IPS-20b (cell line): ENCODE data around the gene GCM1.

Source experiments
- H3K27ac ChIP-seq: one replicate; pipeline ENCODE4 v1.5.1; 2013; ENCODE audit warnings: low read length
- H3K27me3 ChIP-seq: 2 replicates; pipeline ENCODE4 v1.6.1; 2013; ENCODE audit warnings: mild to moderate bottlenecking, low read length, inconsistent platforms; ENCODE audit not compliant: insufficient read depth
- H3K36me3 ChIP-seq: 2 replicates; pipeline ENCODE4 v1.6.1; 2013; ENCODE audit warnings: low read depth, mild to moderate bottlenecking, inconsistent platforms, low read length, moderate library complexity; ENCODE audit not compliant: insufficient read depth
- H3K4me1 ChIP-seq: 2 replicates; pipeline ENCODE4 v1.6.1; 2013; ENCODE audit warnings: mild to moderate bottlenecking, control low read depth, inconsistent platforms, low read length, moderate library complexity; ENCODE audit not compliant: insufficient read depth
- H3K4me3 ChIP-seq: 2 replicates; pipeline ENCODE4 v1.5.1; 2013; ENCODE audit warnings: mild to moderate bottlenecking, low read length, inconsistent platforms
- H3K9ac ChIP-seq: 2 replicates; pipeline ENCODE4 v1.6.1; 2013; ENCODE audit warnings: low read depth, mild to moderate bottlenecking, inconsistent platforms, low read length, moderate library complexity
- H3K9me3 ChIP-seq: 2 replicates; pipeline ENCODE4 v1.6.1; 2013; ENCODE audit warnings: mild to moderate bottlenecking, low read depth, low read length, inconsistent platforms; ENCODE audit not compliant: insufficient read depth

GCM1 gene

DNA sequence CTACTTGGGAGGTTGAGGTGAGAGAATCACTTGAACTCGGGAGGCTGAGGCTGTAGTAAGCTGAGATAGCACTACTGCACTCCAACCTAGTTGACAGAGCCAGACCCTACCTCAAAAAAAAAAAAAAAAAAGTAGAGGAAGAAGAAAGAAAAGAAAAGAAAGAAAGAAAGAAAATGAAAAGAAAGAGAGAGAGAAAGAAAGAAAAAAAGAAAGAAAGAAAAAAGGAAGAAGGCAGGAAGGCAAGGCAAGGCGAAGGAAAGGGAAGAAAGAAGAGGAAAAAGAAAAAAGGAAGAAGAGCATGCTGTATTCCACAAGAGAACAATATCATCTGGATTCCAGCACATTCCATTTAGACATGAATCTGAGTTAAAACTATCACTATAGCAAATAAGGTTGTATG, 3.8 kb downstream of the GCM1 start:
- Histone ChIP-seq H3K9me3 (no peaks in the 10 kb centered on the region), H3K36me3 (no peaks in the 10 kb centered on the region), H3K4me1 (0 out of 2 replicates have a peak, but pooled peaks cover 3% of the 10 kb centered on the region), H3K27me3 (no peaks in the 10 kb centered on the region), H3K9ac (no peak overlapping the region), H3K27ac (no peak overlapping the region), H3K4me3 (no peak overlapping the region)

DNA sequence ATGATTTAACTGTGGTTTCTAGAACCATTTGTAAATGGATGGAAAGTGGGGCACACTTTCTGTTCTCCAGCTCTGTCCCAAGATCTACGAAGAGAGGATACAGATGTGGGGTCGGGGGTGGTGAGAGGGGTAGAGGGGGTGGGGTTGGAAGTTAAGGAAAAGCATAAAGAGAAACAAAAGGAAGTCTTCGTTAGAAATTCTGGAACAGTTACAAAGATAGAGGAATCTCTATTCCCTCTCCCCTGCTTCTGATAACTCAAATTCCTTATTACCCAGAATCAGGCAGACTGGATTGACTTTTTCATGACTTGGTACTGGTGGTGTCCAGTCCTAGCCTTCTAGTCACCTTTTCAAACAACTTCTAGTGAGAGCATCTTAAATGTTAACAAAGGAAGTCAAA, 4.9 kb downstream of the GCM1 start:
- Histone ChIP-seq H3K4me1 (0 out of 2 replicates have a peak, but pooled peaks cover 3% of the 10 kb centered on the region), H3K9ac (no peak overlapping the region), H3K4me3 (no peak overlapping the region), H3K27ac (no peak overlapping the region), H3K9me3 (no peaks in the 10 kb centered on the region), H3K36me3 (no peaks in the 10 kb centered on the region), H3K27me3 (no peaks in the 10 kb centered on the region)

- no peak overlapping the region for H3K4me3 ChIP-seq
- no peaks in the 10 kb centered on the region for H3K9me3 ChIP-seq
- H3K27me3 ChIP-seq = no peaks in the 10 kb centered on the region
- no peak overlapping the region for H3K9ac ChIP-seq
- H3K36me3 ChIP-seq = no peaks in the 10 kb centered on the region
- H3K27ac ChIP-seq = no peak overlapping the region
- H3K4me1 ChIP-seq = 0 out of 2 replicates have a peak, but pooled peaks cover 3% of the 10 kb centered on the region
These were observed 5.8 kb downstream of the GCM1 start for GRCh38 chr6:53142810-53143209.

DNA sequence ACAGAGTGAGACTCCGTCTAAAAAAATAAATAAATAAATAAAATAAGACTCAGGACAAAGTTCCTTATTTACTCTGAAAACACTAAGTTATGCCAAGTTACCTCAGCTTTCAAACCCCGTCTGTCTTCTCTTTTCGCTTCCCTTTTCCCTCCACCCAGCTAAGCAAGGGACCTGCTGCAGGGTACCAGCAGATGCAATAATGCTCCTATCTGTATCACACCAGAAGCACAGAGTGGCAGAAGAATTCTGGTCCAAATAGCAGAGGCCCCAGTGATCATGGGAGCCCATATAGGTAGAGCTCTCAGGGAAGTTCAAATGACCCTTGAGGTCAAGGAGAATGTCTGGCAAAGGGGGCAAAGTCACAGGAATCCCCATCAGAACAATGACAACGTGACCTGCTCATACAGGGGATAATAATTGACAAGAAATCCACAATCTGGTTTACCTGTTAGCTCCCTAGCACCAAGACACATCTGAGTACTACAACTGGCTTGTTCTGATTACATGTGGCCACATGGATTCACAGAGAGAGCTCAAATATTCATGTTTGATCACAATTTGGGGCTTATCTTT, 8.7 kb downstream of the GCM1 start:
- Histone ChIP-seq H3K9me3 (no peaks in the 10 kb centered on the region), H3K4me3 (no peak overlapping the region)

GRCh38 chr6:53136000-53136609, 12.5 kb downstream of the GCM1 start:
- no peak overlapping the region for H3K4me3 ChIP-seq
- no peaks in the 10 kb centered on the region for H3K4me1 ChIP-seq
- H3K36me3 ChIP-seq = no peaks in the 10 kb centered on the region
- H3K27me3 ChIP-seq = no peaks in the 10 kb centered on the region
- no peaks in the 10 kb centered on the region for H3K9me3 ChIP-seq
- H3K9ac ChIP-seq = no peak overlapping the region
- H3K27ac ChIP-seq = no peak overlapping the region

More for the DNA sequence above, 8.7 kb downstream of the GCM1 start:
- H3K9ac ChIP-seq = no peak overlapping the region
- H3K36me3 ChIP-seq = no peaks in the 10 kb centered on the region
- no peaks in the 10 kb centered on the region for H3K27me3 ChIP-seq
- 0 out of 2 replicates have a peak, but pooled peaks cover under 1% of the 10 kb centered on the region for H3K4me1 ChIP-seq
- no peak overlapping the region for H3K27ac ChIP-seq

GRCh38 chr6:53134601-53135235, 13.9 kb downstream of the GCM1 start:
- H3K4me1 ChIP-seq = no peaks in the 10 kb centered on the region
- no peaks in the 10 kb centered on the region for H3K9me3 ChIP-seq
- H3K27ac ChIP-seq = no peak overlapping the region
- no peaks in the 10 kb centered on the region for H3K27me3 ChIP-seq
- no peak overlapping the region for H3K4me3 ChIP-seq
- H3K9ac ChIP-seq = no peak overlapping the region
- no peaks in the 10 kb centered on the region for H3K36me3 ChIP-seq

GRCh38 chr6:53133961-53134360, 14.7 kb downstream of the GCM1 start:
- Histone ChIP-seq H3K9me3 (no peaks in the 10 kb centered on the region), H3K27me3 (no peaks in the 10 kb centered on the region), H3K36me3 (no peaks in the 10 kb centered on the region), H3K4me1 (no peaks in the 10 kb centered on the region), H3K4me3 (no peak overlapping the region), H3K27ac (no peak overlapping the region), H3K9ac (no peak overlapping the region)

DNA sequence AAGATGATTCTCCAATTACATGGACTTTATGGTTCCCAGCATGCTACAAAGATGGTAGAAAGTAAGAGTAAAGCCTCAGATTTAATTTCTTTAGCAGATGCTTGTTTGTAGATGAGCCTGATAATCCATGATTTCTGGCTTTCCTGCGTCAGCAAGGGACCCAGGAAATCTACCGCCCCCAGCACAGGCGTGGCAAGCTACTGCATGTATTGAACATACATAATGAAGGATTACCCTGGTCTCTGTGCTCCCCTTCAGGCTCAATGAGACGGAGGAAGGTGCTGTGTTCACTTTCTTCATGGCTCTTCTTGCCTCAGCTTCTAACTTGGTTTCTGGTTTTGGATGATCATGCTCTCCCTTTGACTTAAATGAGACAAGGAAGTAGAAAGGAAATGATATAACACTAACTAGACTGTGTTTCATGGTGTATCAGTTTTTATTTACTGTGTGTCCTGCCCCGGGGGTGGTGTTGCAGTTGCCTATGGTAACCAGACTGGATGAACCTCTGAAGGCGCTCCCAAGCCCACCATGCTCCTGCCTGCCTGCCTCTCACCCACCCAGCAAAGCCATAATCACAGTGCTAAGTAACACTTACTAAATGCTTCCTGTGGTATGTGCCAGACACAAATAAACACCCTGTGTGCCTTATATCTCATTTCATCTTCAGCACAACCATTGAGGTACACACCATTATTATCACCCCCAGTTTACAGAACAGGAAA, 17.9 kb downstream of the GCM1 start:
- no peaks in the 10 kb centered on the region for H3K27me3 ChIP-seq
- no peaks in the 10 kb centered on the region for H3K36me3 ChIP-seq
- H3K9ac ChIP-seq = no peak overlapping the region
- no peak overlapping the region for H3K4me3 ChIP-seq
- no peaks in the 10 kb centered on the region for H3K9me3 ChIP-seq
- no peaks in the 10 kb centered on the region for H3K4me1 ChIP-seq
- H3K27ac ChIP-seq = no peak overlapping the region

DNA sequence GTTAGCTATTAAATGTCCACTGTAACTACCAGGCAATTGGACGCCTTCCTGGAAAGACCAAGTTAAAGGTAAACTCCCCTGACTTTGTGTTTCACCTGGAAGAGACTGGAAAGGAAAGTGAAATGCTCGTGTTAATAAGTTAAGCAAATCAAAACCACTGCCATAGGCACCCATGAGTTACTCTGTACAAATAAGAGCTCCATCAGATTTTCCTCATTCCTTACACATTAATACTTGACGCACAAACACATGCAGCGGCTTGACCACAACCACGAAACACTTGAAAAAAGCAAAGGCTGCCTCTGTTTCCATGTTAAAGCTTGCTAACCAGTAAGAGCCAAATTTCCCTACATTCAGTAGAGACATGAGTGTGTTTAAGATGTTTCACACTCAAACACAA, 19.8 kb downstream of the GCM1 start:
- Histone ChIP-seq H3K9ac (no peak overlapping the region), H3K27ac (no peak overlapping the region), H3K4me3 (no peak overlapping the region), H3K27me3 (no peaks in the 10 kb centered on the region), H3K4me1 (no peaks in the 10 kb centered on the region), H3K36me3 (no peaks in the 10 kb centered on the region), H3K9me3 (no peaks in the 10 kb centered on the region)

DNA sequence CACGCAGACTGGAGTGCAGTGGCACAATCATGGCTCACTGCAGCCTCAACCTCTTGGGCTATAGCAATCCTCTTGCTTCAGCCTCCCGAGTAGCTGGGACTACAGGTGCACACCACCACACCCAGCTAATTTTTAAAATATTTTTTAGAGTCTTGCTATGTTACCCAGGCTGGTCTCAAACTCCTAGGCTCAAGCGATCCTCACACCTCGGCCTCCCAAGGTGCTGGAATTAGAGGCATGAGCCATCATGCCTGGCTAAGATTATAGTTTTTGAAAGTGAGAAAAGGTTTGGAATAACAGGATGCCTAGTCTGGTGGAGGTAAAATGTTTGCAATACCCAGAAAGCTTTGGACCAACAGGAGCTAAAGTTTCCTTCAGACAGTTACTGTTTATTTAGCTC, 23.4 kb downstream of the GCM1 start:
- H3K9me3 ChIP-seq = no peaks in the 10 kb centered on the region
- H3K4me3 ChIP-seq = no peak overlapping the region
- H3K27me3 ChIP-seq = no peaks in the 10 kb centered on the region
- no peaks in the 10 kb centered on the region for H3K36me3 ChIP-seq
- H3K9ac ChIP-seq = no peak overlapping the region
- H3K27ac ChIP-seq = no peak overlapping the region
- H3K4me1 ChIP-seq = peaks cover 4% of the 10 kb centered on the region

DNA sequence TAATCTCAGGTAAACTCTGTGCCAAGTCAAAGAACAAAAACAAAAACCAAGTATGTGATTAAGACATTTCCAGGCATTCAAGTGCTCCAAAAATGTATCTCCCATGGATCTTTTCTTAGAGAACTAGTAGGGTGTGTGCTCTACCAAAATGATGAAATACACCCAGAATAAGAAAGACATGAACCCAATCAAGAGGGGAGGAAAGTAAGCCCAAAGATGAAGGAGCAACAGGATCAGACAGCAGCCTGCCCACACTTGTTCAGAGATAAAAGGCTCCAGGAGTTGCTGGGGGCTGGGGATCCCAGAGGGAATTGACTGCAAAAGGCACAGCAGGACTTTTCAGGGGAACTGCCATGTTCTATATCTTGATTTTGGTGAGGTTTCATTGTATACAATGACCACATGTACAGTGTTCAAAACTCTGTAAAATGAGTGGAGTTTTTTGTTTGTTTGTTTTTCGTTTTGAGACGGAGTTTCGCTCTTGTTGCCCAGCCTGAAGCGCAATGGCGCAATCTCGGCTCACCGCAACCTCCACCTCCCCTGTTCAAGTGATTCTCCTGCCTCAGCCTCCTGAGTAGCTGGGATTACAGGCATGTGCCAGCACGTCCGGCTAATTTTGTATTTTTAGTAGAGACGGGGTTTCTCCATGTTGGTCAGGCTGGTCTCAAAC, 24.4 kb downstream of the GCM1 start:
- H3K9ac ChIP-seq = no peak overlapping the region
- H3K9me3 ChIP-seq = no peaks in the 10 kb centered on the region
- H3K27ac ChIP-seq = no peak overlapping the region
- H3K4me3 ChIP-seq = no peak overlapping the region
- H3K36me3 ChIP-seq = no peaks in the 10 kb centered on the region
- no peaks in the 10 kb centered on the region for H3K27me3 ChIP-seq
- peaks cover 11% of the 10 kb centered on the region for H3K4me1 ChIP-seq
